PFSK-1 (cell line): ENCODE measurements around the gene BUB1.

Experiments
- POLR2AphosphoS5 ChIP-seq: IDR thresholded peaks from 2 replicates; pipeline ENCODE4 v1.6.1; 2012; ENCODE audit warnings: low read depth, mild to moderate bottlenecking, control low read depth, low read length, moderate library complexity
- TAF1 ChIP-seq: IDR thresholded peaks from 2 replicates; pipeline ENCODE4 v1.6.1; 2012; ENCODE audit warnings: low read length, control low read depth, borderline replicate concordance; ENCODE audit not compliant: insufficient read depth

- TF ChIP-seq POLR2AphosphoS5 (no peak), TAF1 (no peak)
Observed at GRCh38 chr2:110659248-110659647, 18.6 kb downstream of the BUB1 start.
